ENCODE measurements around the gene TBX5. TPM values are rescaled to one million over a fixed set of nuclear protein-coding genes. Genes with fewer than 3 reads are reported as not detected.

TBX5 gene
- total RNA-seq, 1 experiment from 2014 or later, result not detected

DNA sequence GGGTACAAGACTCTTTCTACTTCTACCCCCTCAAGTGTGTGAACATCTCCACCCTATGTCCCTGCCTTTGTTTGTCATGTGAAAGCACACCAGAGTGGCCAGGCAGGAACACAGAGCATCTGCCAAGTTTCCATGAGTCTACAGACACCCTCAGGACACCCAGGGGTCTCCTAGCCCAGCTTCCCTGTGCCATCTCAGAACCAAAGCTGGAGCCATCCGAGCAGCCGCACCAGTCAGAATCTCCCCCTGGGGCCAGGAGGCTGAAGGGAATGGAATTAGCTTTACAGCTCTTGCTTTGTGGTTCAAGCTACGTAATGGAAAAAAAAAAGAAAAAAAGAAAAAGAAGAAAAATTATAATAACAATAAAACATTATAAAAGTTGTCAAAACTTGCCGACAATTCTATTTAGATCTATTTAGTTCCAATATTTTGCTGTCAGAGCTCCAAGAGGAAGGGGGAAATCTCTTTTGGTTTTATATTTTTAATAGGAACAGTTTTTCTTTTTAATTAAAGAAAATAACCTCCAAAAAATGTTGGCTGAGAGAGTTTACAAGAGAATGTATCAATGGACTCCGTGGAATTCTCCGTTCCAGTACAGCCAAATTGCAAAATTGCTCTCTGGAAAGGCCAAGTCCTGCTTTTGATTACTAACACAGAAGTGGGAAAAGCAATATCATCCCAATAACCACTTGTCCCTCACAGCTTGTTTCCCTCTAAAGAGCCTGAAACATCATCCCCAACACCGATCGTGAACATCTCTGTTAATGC lies 37.1 kb downstream of the TBX5 start:
- H3K36me3 Mint-ChIP-seq (ENCODE audit: insufficient read depth, unreplicated experiment), result no peaks in the 10 kb centered on the region
- no peak overlapping the region for H3K27ac Mint-ChIP-seq (ENCODE audit: unreplicated experiment)
- H3K4me3 Mint-ChIP-seq (ENCODE audit: low read depth, unreplicated experiment), result no peak overlapping the region
- no peaks in the 10 kb centered on the region for H3K4me1 Mint-ChIP-seq (ENCODE audit: low read depth, unreplicated experiment)
- TF ChIP-seq CTCF (IDR thresholded peaks at IDR 0.05; ENCODE audit: unreplicated experiment), result no peak
- intact Hi-C loops (cut with micrococcal nuclease; ENCODE audit: unreplicated experiment), result no loop called here
- no TSS peak for BruUV-seq (replicated peaks)
- no peaks in the 10 kb centered on the region for H3K27me3 Mint-ChIP-seq (ENCODE audit: unreplicated experiment)
- H3K9me3 Mint-ChIP-seq (ENCODE audit: low read depth, unreplicated experiment), result peaks cover 14% of the 10 kb centered on the region
- CTCF ChIA-PET, result no interaction called here
- no peak for DNase-seq

DNA sequence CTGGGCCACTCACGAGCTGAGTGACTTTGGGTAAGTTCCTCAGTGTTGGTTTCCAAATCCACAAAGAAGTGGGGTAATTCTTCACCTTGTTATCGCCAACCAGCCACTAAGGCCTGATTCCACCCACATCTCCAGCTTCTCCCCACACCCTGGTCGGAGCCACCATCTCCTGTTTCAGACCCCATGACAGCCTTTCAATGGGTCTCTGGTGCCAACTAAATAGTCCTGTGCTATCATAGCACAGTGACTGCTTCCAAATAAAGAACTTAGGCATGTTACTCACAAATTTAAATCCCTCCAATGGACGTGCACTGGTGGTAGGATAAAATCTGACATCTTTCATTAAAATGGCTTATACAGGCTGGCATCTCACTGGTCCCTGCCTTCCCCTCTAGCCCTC lies 44.0 kb downstream of the TBX5 start:
- CTCF ChIA-PET, result no interaction called here
- H3K36me3 Mint-ChIP-seq (ENCODE audit: insufficient read depth, unreplicated experiment), result no peaks in the 10 kb centered on the region
- intact Hi-C loops (cut with micrococcal nuclease; ENCODE audit: unreplicated experiment), result no loop called here
- H3K27ac Mint-ChIP-seq (ENCODE audit: unreplicated experiment), result no peak overlapping the region
- no peak for TF ChIP-seq CTCF (IDR thresholded peaks at IDR 0.05; ENCODE audit: unreplicated experiment)
- no peak overlapping the region for H3K4me3 Mint-ChIP-seq (ENCODE audit: low read depth, unreplicated experiment)
- no TSS peak for BruUV-seq (replicated peaks)
- H3K27me3 Mint-ChIP-seq (ENCODE audit: unreplicated experiment), result no peaks in the 10 kb centered on the region
- H3K4me1 Mint-ChIP-seq (ENCODE audit: low read depth, unreplicated experiment), result no peaks in the 10 kb centered on the region
- no peak for DNase-seq
- peaks cover 12% of the 10 kb centered on the region for H3K9me3 Mint-ChIP-seq (ENCODE audit: low read depth, unreplicated experiment)

DNA sequence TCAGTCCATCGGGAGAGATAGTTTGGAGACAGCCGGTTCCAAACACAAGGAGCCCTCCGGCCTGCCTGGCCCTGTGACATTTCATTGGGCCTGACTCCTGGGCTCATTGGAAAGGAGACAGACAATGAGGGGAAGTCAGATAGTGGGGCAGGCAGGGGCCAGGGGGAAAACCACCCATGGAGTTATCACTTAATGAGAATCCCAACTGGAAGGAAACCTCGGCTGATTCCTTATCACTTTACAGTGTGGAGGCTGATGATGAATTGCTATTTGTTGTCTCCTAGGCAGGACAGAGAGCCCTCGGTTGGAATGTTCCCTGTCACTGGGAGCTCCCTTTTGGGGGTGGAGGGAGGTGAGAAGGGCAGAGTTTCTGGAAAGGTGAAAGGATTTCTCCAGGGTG lies 44.4 kb downstream of the TBX5 start:
- intact Hi-C loops (cut with micrococcal nuclease; ENCODE audit: unreplicated experiment), result no loop called here
- Mint-ChIP-seq H3K27me3 (ENCODE audit: unreplicated experiment) (no peaks in the 10 kb centered on the region), H3K27ac (ENCODE audit: unreplicated experiment) (no peak overlapping the region), H3K4me3 (ENCODE audit: low read depth, unreplicated experiment) (no peak overlapping the region), H3K36me3 (ENCODE audit: insufficient read depth, unreplicated experiment) (no peaks in the 10 kb centered on the region), H3K4me1 (ENCODE audit: low read depth, unreplicated experiment) (no peaks in the 10 kb centered on the region), H3K9me3 (ENCODE audit: low read depth, unreplicated experiment) (peaks cover 12% of the 10 kb centered on the region)
- no peak for DNase-seq
- CTCF ChIA-PET, result no interaction called here
- BruUV-seq (replicated peaks), result no TSS peak
- TF ChIP-seq CTCF (IDR thresholded peaks at IDR 0.05; ENCODE audit: unreplicated experiment), result no peak

DNA sequence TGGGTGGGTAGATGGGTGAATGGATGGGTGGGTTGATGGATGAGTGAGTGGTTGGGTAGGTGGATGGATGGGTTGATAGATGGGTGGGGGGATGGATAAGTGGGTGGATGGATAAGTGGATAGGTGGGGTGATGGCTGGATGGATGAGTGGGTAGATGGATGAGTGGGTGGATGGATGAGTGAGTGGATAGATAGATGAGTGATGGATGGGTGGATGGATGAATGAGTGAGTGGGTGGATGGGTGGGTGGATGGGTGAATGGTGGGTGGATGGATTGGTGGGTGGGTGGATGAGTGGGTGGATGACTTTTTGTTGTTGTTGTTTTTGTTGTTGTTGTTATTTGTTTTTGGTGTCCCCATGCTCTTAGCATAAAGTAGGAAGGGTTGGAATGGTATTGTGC lies 45.5 kb downstream of the TBX5 start:
- CTCF ChIA-PET, result no interaction called here
- BruUV-seq (replicated peaks), result no TSS peak
- Mint-ChIP-seq H3K4me3 (ENCODE audit: low read depth, unreplicated experiment) (no peak overlapping the region), H3K36me3 (ENCODE audit: insufficient read depth, unreplicated experiment) (no peaks in the 10 kb centered on the region), H3K27me3 (ENCODE audit: unreplicated experiment) (no peaks in the 10 kb centered on the region), H3K9me3 (ENCODE audit: low read depth, unreplicated experiment) (peaks cover 15% of the 10 kb centered on the region), H3K4me1 (ENCODE audit: low read depth, unreplicated experiment) (no peaks in the 10 kb centered on the region), H3K27ac (ENCODE audit: unreplicated experiment) (no peak overlapping the region)
- intact Hi-C loops (cut with micrococcal nuclease; ENCODE audit: unreplicated experiment), result no loop called here
- no peak for TF ChIP-seq CTCF (IDR thresholded peaks at IDR 0.05; ENCODE audit: unreplicated experiment)
- DNase-seq, result no peak

Measured in Calu3 (cell line).